HepG2 (cell line): ENCODE measurements around the gene CLDN15. TPM values are rescaled to one million over a fixed set of nuclear protein-coding genes. Genes with fewer than 3 reads are reported as not detected.
A peak's percentile ranks its signal among the peaks of the same experiment; 100 is the strongest.

Experiments used
- MED13 ChIP-seq: sonication (generic); formaldehyde crosslinking; IDR thresholded peaks from 2 replicates; pipeline ENCODE4 v1.5.0; 2020; ENCODE audit warnings: missing genetic modification reagents
- NR2C2 ChIP-seq: sonication (generic); formaldehyde crosslinking; IDR thresholded peaks from 2 replicates; pipeline ENCODE4 v1.4.0; 2020; ENCODE audit warnings: missing genetic modification reagents, mild to moderate bottlenecking, moderate library complexity, borderline replicate concordance
- PCBP1 ChIP-seq: fragments of 200-400 bp; formaldehyde crosslinking; IDR thresholded peaks from 2 replicates; pipeline ENCODE4 v1.6.1; 2017; ENCODE audit warnings: mild to moderate bottlenecking, low read depth, low read length, borderline replicate concordance
- POLR2A ChIP-seq, 2 experiments: IDR thresholded peaks; 2 replicates each; pipeline ENCODE4 v1.6.1; 2011; ENCODE audit warnings: low read depth in 2 of 2, low read length in 2 of 2, mild to moderate bottlenecking in 1 of 2, moderate library complexity in 1 of 2; ENCODE audit not compliant: insufficient read depth in 1 of 2
- RXRB ChIP-seq: IDR thresholded peaks from 2 replicates; pipeline ENCODE4 v1.6.1; 2016; ENCODE audit warnings: borderline replicate concordance, missing genetic modification reagents, missing compliant biosample characterization
- SAP130 ChIP-seq: IDR thresholded peaks from 2 replicates; pipeline ENCODE4 v1.6.1; 2016; ENCODE audit warnings: low read depth
- SP4 ChIP-seq: sonication (generic); formaldehyde crosslinking; IDR thresholded peaks from 2 replicates; pipeline ENCODE4 v1.8.1; 2023; ENCODE audit warnings: mild to moderate bottlenecking, missing genetic modification reagents
- YY1 ChIP-seq: IDR thresholded peaks from 2 replicates; pipeline ENCODE4 v1.6.1; 2011; ENCODE audit warnings: low read length, low read depth, moderate library complexity, mild to moderate bottlenecking; ENCODE audit not compliant: insufficient read depth, insufficient replicate concordance
- ZNF503 ChIP-seq: sonication (generic); formaldehyde crosslinking; IDR thresholded peaks from 2 replicates; pipeline ENCODE4 v1.4.0; 2020; ENCODE audit warnings: missing genetic modification reagents
- ZNF605 ChIP-seq: sonication (generic); formaldehyde crosslinking; IDR thresholded peaks from 2 replicates; pipeline ENCODE4 v1.8.0; 2022; ENCODE audit warnings: mild to moderate bottlenecking, missing genetic modification reagents
- ZNF687 ChIP-seq: sonication (generic); formaldehyde crosslinking; IDR thresholded peaks from 2 replicates; pipeline ENCODE4 v1.5.1; 2020; ENCODE audit warnings: mild to moderate bottlenecking, missing genetic modification reagents, moderate library complexity
- polyA plus RNA-seq, 8 experiments: library from polyadenylated mRNA; depleted of rRNA in 3 of 8; stranded (reverse) in 7 of 8; unstranded in 1 of 8; fragments of >200 nt; fragmentation: Illumina TruSeq in 4 of 8; extraction: Trizol in 4 of 8; gene quantifications; 2 replicates each; pipeline versions ENCODE4 v1.2.1 to v1.2.3, GENCODE V29; 2011 to 2016; ENCODE audit warnings: low read depth in 4 of 8, missing spikeins in 1 of 8, mixed read lengths in 1 of 8; ENCODE audit not compliant: insufficient read depth in 1 of 8
- total RNA-seq, 5 experiments: library from RNA; depleted of rRNA; stranded (reverse); fragments of >200 nt; fragmentation: Illumina TruSeq; extraction: Trizol; gene quantifications; 2 replicates each; pipeline ENCODE4 v1.2.3, GENCODE V29; 2016; ENCODE audit warnings: low read depth in 1 of 5
- TF ChIP-seq, protein P1 (sequence below): sonication (generic); formaldehyde crosslinking; IDR thresholded peaks from 2 replicates; pipeline ENCODE4 v1.5.0; 2020; ENCODE audit warnings: mild to moderate bottlenecking, missing genetic modification reagents, borderline replicate concordance
- TF ChIP-seq, protein P2 (sequence below): IDR thresholded peaks from 2 replicates; pipeline ENCODE4 v1.6.1; 2018; ENCODE audit warnings: missing genetic modification reagents

The CLDN15 gene
- total and polyA plus RNA-seq, 2 of the 13 experiments (the other 11 are each of a cell fraction or from before 2014, with no cell fraction given), result 7.1 to 17.8 TPM

DNA sequence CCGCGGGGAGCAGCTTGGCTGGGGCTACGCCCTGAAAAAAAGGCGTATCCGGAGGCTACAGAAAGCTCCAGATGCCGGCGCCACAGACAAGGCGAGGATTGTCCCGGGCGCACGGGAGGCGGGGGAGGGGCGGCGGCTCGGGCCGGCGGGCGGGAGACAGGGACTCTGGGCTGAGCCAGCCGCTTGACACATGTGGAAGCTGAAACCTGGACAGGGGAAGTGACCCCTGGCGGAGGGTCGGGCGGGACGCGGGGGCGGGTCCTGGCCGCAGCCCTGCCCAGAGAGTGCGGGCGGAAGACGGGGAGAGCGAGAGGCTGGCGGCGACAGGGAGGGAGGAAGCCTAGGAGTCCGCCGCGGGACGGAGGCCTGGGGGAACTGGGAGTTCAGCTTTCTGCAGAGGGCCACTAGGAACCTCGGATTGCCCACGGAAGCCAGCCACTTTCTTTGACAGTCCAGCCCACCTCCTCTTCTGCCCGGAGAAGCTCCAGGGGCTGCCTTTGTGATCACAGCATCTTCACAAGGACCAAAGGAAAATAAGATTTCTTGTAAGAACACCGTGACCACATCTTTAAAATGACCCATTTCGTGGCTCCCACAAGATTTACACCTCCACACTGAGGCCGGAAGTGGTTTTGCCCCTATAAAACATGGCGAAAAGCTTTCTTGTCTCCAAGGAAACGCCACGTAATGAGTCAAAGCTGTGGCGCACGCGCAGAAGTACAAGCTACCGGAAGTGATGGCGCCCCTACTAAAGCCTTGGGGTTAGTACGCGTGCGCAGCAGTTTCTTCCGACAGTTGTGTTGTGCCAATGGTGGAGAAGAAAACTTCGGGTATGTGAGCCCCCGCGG is 20.0 kb downstream of the CLDN15 start, which contains the start of the genes PLOD3 and ZNHIT1 (continued):
- TF ChIP-seq ZNF605 (CRISPR knock-in tag) (peak; percentile 24; the same call in 1 of the 2 replicates), PCBP1 (no peak), POLR2A (IDR thresholded peaks at IDR 0.05; ENCODE audit: insufficient read depth in 1 of 2, low read depth in 2 of 2, low read length in 2 of 2) (peak; percentile 46 to 73; a peak in 3 of 4 replicates), ZNF687 (CRISPR knock-in tag) (peak; percentile 84), SP4 (CRISPR knock-in tag) (no peak), RXRB (CRISPR knock-in tag) (peak; percentile 49; the same call in 1 of the 2 replicates), NR2C2 (peak; percentile 90; the same call in 1 of the 2 replicates), ZNF503 (CRISPR knock-in tag) (peak; percentile 5; the same call in 1 of the 2 replicates), SAP130 (CRISPR knock-in tag) (peak; percentile 91), YY1 (peak; percentile 96), MED13 (CRISPR knock-in tag) (no peak)
- TF ChIP-seq, protein P1, sequence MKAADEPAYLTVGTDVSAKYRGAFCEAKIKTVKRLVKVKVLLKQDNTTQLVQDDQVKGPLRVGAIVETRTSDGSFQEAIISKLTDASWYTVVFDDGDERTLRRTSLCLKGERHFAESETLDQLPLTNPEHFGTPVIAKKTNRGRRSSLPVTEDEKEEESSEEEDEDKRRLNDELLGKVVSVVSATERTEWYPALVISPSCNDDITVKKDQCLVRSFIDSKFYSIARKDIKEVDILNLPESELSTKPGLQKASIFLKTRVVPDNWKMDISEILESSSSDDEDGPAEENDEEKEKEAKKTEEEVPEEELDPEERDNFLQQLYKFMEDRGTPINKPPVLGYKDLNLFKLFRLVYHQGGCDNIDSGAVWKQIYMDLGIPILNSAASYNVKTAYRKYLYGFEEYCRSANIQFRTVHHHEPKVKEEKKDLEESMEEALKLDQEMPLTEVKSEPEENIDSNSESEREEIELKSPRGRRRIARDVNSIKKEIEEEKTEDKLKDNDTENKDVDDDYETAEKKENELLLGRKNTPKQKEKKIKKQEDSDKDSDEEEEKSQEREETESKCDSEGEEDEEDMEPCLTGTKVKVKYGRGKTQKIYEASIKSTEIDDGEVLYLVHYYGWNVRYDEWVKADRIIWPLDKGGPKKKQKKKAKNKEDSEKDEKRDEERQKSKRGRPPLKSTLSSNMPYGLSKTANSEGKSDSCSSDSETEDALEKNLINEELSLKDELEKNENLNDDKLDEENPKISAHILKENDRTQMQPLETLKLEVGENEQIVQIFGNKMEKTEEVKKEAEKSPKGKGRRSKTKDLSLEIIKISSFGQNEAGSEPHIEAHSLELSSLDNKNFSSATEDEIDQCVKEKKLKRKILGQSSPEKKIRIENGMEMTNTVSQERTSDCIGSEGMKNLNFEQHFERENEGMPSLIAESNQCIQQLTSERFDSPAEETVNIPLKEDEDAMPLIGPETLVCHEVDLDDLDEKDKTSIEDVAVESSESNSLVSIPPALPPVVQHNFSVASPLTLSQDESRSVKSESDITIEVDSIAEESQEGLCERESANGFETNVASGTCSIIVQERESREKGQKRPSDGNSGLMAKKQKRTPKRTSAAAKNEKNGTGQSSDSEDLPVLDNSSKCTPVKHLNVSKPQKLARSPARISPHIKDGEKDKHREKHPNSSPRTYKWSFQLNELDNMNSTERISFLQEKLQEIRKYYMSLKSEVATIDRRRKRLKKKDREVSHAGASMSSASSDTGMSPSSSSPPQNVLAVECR (CRISPR knock-in tag), result peak; percentile 83; the same call in 1 of the 2 replicates
- TF ChIP-seq, protein P2, sequence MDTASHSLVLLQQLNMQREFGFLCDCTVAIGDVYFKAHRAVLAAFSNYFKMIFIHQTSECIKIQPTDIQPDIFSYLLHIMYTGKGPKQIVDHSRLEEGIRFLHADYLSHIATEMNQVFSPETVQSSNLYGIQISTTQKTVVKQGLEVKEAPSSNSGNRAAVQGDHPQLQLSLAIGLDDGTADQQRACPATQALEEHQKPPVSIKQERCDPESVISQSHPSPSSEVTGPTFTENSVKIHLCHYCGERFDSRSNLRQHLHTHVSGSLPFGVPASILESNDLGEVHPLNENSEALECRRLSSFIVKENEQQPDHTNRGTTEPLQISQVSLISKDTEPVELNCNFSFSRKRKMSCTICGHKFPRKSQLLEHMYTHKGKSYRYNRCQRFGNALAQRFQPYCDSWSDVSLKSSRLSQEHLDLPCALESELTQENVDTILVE (CRISPR knock-in tag), result peak; percentile 36; the same call in 1 of the 2 replicates
